ENCODE measurements around the gene CHD3.
A peak's percentile ranks its signal among the peaks of the same experiment; 100 is the strongest.

Gene CHD3

DNA sequence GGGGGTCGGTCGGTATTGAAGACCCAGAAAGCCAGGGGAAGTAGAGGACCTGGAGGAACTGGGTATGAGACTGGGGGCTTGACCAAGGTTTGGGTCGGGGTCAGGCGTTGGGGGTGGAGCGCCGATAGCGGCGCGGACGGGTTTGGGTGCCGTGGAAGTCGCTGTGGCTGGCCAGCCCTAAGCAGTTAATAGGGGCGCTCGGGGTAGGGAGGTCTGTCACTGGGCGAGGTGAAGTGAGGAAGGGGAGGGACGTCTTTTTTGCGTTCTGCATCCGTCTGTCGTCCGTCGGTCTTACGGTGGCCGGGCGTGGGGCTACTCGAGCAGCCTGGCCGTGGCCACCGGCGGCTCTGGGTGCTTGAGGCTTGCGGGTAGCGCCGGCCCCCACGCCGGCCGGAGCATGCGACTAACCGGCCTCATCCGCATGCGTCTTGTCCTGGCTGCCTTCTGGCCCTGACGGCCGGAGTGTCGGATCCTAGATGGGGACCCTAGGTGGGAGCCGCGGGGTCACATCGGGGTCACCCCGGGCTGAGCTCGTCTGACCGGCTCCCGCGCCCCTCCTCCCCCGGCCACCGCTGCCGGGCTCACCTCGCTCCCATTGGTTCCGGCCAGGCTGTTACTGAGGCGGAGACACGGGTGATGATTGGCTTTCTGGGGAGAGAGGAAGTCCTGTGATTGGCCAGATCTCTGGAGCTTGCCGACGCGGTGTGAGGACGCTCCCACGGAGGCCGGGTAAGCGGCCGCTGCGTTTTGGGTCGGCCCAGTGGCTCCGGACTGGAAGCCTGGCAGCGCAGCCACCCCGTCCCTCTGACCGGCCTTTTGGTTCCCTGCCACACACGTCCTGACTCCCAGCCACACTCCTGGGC, 44.1 kb upstream of the CHD3 start (continued):
- TF ChIP-seq, protein P1, sequence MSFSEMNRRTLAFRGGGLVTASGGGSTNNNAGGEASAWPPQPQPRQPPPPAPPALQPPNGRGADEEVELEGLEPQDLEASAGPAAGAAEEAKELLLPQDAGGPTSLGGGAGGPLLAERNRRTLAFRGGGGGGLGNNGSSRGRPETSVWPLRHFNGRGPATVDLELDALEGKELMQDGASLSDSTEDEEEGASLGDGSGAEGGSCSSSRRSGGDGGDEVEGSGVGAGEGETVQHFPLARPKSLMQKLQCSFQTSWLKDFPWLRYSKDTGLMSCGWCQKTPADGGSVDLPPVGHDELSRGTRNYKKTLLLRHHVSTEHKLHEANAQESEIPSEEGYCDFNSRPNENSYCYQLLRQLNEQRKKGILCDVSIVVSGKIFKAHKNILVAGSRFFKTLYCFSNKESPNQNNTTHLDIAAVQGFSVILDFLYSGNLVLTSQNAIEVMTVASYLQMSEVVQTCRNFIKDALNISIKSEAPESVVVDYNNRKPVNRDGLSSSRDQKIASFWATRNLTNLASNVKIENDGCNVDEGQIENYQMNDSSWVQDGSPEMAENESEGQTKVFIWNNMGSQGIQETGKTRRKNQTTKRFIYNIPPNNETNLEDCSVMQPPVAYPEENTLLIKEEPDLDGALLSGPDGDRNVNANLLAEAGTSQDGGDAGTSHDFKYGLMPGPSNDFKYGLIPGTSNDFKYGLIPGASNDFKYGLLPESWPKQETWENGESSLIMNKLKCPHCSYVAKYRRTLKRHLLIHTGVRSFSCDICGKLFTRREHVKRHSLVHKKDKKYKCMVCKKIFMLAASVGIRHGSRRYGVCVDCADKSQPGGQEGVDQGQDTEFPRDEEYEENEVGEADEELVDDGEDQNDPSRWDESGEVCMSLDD (tag by site-specific recombination; IDR thresholded peaks at IDR 0.05), result peak; percentile 94
- TF ChIP-seq ZNF561 (tag by site-specific recombination; IDR thresholded peaks at IDR 0.05; ENCODE audit: borderline replicate concordance) (0 out of 2 replicates have a peak, but pooled peaks have one; percentile 24), ZNF776 (tag by site-specific recombination; IDR thresholded peaks at IDR 0.05; ENCODE audit: borderline replicate concordance) (no peak), ZEB2 (tag by site-specific recombination; IDR thresholded peaks at IDR 0.05) (peak; percentile 91), SP2 (tag by site-specific recombination; IDR thresholded peaks at IDR 0.05) (peak; percentile 93), ZNF10 (tag by site-specific recombination; IDR thresholded peaks at IDR 0.05) (peak; percentile 77; the same call in 1 of the 2 replicates), ZBTB8A (tag by site-specific recombination; IDR thresholded peaks at IDR 0.05) (peak; percentile 43; the same call in 1 of the 2 replicates), KLF8 (tag by site-specific recombination; IDR thresholded peaks at IDR 0.05) (peak; percentile 43; the same call in 1 of the 2 replicates), ZBTB48 (tag by site-specific recombination; IDR thresholded peaks at IDR 0.05) (0 out of 2 replicates have a peak, but pooled peaks have one; percentile 23)
- TF ChIP-seq, protein P2, sequence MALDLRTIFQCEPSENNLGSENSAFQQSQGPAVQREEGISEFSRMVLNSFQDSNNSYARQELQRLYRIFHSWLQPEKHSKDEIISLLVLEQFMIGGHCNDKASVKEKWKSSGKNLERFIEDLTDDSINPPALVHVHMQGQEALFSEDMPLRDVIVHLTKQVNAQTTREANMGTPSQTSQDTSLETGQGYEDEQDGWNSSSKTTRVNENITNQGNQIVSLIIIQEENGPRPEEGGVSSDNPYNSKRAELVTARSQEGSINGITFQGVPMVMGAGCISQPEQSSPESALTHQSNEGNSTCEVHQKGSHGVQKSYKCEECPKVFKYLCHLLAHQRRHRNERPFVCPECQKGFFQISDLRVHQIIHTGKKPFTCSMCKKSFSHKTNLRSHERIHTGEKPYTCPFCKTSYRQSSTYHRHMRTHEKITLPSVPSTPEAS (tag by site-specific recombination; IDR thresholded peaks at IDR 0.05), result no peak

DNA sequence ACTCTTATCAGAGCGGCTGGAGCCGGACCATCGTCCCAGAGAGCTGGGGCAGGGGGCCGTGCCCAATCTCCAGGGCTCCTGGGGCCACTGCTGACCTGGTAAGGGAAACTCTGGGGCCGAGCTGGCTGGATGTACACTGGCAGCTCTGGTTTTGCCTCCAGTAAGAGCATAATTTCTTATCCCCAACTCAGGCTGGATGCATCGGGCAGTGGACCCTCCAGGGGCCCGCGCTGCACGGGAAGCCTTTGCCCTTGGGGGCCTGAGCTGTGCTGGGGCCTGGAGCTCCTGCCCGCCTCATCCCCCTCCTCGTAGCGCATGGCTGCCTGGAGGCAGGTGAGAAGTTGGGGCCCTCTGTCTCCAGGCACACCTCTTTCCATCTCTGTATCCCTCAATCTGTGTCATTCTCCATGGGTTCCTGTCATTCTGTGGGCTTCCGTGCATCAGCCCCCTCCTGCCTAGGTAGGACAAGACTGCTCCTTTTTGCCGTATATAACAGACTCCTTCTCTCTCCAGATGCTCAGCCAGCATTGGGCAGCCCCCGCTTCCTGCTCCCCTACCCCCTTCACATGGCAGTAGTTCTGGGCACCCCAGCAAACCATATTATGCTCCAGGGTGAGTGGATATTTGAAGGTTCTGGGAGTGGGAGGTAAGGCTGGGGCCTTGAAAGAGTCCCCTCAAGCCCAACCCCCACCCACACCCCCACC, 43.1 kb upstream of the CHD3 start:
- Histone ChIP-seq H3K27ac (ENCODE audit: extremely low read depth, low read depth, low read length) (peak overlapping the region; percentile 29; the same call in 1 of the 2 replicates), H3K4me3 (ENCODE audit: low read depth, low read length) (peak overlapping the region; percentile 70)

DNA sequence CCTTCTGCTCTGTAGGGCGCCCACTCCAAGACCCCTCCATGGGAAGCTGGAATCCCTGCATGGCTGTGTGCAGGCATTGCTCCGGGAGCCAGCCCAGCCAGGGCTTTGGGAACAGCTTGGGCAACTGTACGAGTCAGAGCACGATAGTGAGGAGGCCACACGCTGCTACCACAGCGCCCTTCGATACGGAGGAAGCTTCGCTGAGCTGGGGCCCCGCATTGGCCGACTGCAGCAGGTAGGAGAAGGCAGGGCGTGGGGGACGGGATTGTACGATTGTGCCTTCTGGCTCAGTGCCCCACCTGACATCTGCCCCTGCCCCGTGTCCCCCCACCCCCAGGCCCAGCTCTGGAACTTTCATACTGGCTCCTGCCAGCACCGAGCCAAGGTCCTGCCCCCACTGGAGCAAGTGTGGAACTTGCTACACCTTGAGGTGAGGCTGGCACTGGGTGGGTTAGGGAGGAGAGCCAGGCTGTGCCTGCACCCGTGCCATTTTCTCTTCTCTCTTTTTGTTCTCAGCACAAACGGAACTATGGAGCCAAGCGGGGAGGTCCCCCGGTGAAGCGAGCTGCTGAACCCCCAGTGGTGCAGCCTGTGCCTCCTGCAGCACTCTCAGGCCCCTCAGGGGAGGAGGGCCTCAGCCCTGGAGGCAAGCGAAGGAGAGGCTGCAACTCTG, 42.4 kb upstream of the CHD3 start:
- H3K36me3 ChIP-seq (ENCODE audit: control insufficient read depth in 2 of 2, insufficient read depth in 1 of 2, low read length in 2 of 2), result peaks cover 17 to 50% of the 10 kb centered on the region in 2 experiments
- ChIA-PET CTCF (interaction anchor here (0.5 to 2.9 kb wide), 3 partner anchors 10 to 102 kb away, joined by 3 to 15 read pairs (median 12); partner anchors contain the start of gene NAA38), POLR2A (interaction anchor here (0.7 to 7.7 kb wide), 3 partner anchors 10 to 55 kb away, joined by 3 to 110 read pairs (median 4); partner anchors contain the start of genes CYB5D1, NAA38 and TMEM88)
- H3K27ac ChIP-seq (ENCODE audit: extremely low read depth, low read depth, low read length), result no peak overlapping the region
- H3K4me3 ChIP-seq (ENCODE audit: low read depth, low read length), result no peak overlapping the region
- TF ChIP-seq, protein P3, sequence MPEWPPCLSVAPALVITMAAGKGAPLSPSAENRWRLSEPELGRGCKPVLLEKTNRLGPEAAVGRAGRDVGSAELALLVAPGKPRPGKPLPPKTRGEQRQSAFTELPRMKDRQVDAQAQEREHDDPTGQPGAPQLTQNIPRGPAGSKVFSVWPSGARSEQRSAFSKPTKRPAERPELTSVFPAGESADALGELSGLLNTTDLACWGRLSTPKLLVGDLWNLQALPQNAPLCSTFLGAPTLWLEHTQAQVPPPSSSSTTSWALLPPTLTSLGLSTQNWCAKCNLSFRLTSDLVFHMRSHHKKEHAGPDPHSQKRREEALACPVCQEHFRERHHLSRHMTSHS (tag by site-specific recombination; IDR thresholded peaks at IDR 0.05), result no peak
- TF ChIP-seq GLIS2 (tag by site-specific recombination; IDR thresholded peaks at IDR 0.05), result peak; percentile 21; the same call in 1 of the 2 replicates
- TF ChIP-seq HOXD13 (CRISPR knock-in tag; IDR thresholded peaks at IDR 0.05; ENCODE audit: borderline replicate concordance), result no peak
- TF ChIP-seq ZNF175 (tag by site-specific recombination; IDR thresholded peaks at IDR 0.05), result no peak
- TF ChIP-seq, protein P4, sequence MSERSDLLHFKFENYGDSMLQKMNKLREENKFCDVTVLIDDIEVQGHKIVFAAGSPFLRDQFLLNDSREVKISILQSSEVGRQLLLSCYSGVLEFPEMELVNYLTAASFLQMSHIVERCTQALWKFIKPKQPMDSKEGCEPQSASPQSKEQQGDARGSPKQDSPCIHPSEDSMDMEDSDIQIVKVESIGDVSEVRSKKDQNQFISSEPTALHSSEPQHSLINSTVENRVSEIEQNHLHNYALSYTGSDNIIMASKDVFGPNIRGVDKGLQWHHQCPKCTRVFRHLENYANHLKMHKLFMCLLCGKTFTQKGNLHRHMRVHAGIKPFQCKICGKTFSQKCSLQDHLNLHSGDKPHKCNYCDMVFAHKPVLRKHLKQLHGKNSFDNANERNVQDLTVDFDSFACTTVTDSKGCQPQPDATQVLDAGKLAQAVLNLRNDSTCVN (tag by site-specific recombination; optimal IDR thresholded peaks at IDR 0.05), result no peak
- peaks cover 7% of the 10 kb centered on the region for H3K4me1 ChIP-seq (ENCODE audit: control insufficient read depth, insufficient read depth, low read length)
- H3K9me3 ChIP-seq (ENCODE audit: control insufficient read depth, insufficient read depth, low read depth, low read length), result no peaks in the 10 kb centered on the region

More for the DNA sequence above, 43.1 kb upstream of the CHD3 start:
- Histone ChIP-seq H3K4me1 (ENCODE audit: control insufficient read depth, insufficient read depth, low read length) (peaks cover 11% of the 10 kb centered on the region), H3K9me3 (ENCODE audit: control insufficient read depth, insufficient read depth, low read depth, low read length) (no peaks in the 10 kb centered on the region), H3K36me3 (ENCODE audit: control insufficient read depth in 2 of 2, insufficient read depth in 1 of 2, low read length in 2 of 2) (peaks cover 14 to 47% of the 10 kb centered on the region in 2 experiments)
- TF ChIP-seq, protein P5, sequence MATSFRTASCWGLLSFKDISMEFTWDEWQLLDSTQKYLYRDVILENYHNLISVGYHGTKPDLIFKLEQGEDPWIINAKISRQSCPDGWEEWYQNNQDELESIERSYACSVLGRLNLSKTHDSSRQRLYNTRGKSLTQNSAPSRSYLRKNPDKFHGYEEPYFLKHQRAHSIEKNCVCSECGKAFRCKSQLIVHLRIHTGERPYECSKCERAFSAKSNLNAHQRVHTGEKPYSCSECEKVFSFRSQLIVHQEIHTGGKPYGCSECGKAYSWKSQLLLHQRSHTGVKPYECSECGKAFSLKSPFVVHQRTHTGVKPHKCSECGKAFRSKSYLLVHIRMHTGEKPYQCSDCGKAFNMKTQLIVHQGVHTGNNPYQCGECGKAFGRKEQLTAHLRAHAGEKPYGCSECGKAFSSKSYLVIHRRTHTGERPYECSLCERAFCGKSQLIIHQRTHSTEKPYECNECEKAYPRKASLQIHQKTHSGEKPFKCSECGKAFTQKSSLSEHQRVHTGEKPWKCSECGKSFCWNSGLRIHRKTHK (tag by site-specific recombination; IDR thresholded peaks at IDR 0.05), result no peak
- no peak for TF ChIP-seq ZNF302 (tag by site-specific recombination; IDR thresholded peaks at IDR 0.05; ENCODE audit: low read depth)
- POLR2A ChIA-PET, result interaction anchor here (0.5 to 7.7 kb wide), 16 partner anchors 8 to 272 kb away, joined by 3 to 110 read pairs (median 4); partner anchors contain the start of genes ATP1B2, CYB5D1, DNAH2 and KDM6B
- CTCF ChIA-PET, result interaction anchor here (1.0 to 2.9 kb wide), 7 partner anchors 11 to 102 kb away, joined by 3 to 15 read pairs (median 3); partner anchors contain the start of gene NAA38
